ENCODE measurements around the gene ELANE.
A peak's percentile ranks its signal among the peaks of the same experiment; 100 is the strongest.
"Not testable (repeated sequence)": the region's sequence is repeated elsewhere in the genome, so short reads cannot be mapped to it uniquely, and the experiment has no call there.

ELANE gene

GRCh38 chr19:863315-863620, 11.2 kb downstream of the ELANE start:
- no peak for DNase-seq

GRCh38 chr19:866769-867300, 14.7 kb downstream of the ELANE start:
- no peak for DNase-seq

- no peak for DNase-seq
These were observed 15.2 kb downstream of the ELANE start for GRCh38 chr19:867301-867793.

- DNase-seq, result no peak
These were observed 15.9 kb downstream of the ELANE start for GRCh38 chr19:867855-868457.

- no peak for DNase-seq
These were observed 16.5 kb downstream of the ELANE start for GRCh38 chr19:868458-869244.

- no peak for DNase-seq
These were observed 17.4 kb downstream of the ELANE start for GRCh38 chr19:869245-870177.

- DNase-seq, result no peak
These were observed 18.2 kb downstream of the ELANE start for GRCh38 chr19:870314-870713.

- DNase-seq, result no peak
These were observed 18.9 kb downstream of the ELANE start for GRCh38 chr19:870963-871401.

- peak in 4 of 6 experiments; percentile 13 to 67 (median 42) for DNase-seq
These were observed 19.6 kb downstream of the ELANE start for GRCh38 chr19:871446-872265.

GRCh38 chr19:872266-872951, 20.3 kb downstream of the ELANE start:
- peak; percentile 54 to 90 (median 78) for DNase-seq

- DNase-seq, result peak; percentile 62 to 88 (median 70)
These were observed 21.0 kb downstream of the ELANE start for GRCh38 chr19:873084-873483.

- DNase-seq, result no peak
These were observed 21.5 kb downstream of the ELANE start for GRCh38 chr19:873561-874041.

GRCh38 chr19:875265-875879, 23.3 kb downstream of the ELANE start:
- no peak for DNase-seq

- no peak for DNase-seq
These were observed 24.0 kb downstream of the ELANE start for GRCh38 chr19:876089-876488.

GRCh38 chr19:876780-877314, 24.7 kb downstream of the ELANE start:
- no peak for DNase-seq

GRCh38 chr19:877992-878660, 26.0 kb downstream of the ELANE start:
- not testable (repeated sequence) for DNase-seq

- DNase-seq, result not testable (repeated sequence)
These were observed 26.9 kb downstream of the ELANE start for GRCh38 chr19:878751-879561.

GRCh38 chr19:879711-880438, 27.8 kb downstream of the ELANE start:
- no peak for DNase-seq

Measured in stimulated activated naive CD4-positive, alpha-beta T cell (primary cell).